Measurements from ENCODE around the gene GPR161. TPM values are rescaled to one million over a fixed set of nuclear protein-coding genes. Genes with fewer than 3 reads are reported as not detected.

Gene GPR161
- total RNA-seq, 2 donors from 2014 or later = 0.05 to 0.42 TPM

DNA sequence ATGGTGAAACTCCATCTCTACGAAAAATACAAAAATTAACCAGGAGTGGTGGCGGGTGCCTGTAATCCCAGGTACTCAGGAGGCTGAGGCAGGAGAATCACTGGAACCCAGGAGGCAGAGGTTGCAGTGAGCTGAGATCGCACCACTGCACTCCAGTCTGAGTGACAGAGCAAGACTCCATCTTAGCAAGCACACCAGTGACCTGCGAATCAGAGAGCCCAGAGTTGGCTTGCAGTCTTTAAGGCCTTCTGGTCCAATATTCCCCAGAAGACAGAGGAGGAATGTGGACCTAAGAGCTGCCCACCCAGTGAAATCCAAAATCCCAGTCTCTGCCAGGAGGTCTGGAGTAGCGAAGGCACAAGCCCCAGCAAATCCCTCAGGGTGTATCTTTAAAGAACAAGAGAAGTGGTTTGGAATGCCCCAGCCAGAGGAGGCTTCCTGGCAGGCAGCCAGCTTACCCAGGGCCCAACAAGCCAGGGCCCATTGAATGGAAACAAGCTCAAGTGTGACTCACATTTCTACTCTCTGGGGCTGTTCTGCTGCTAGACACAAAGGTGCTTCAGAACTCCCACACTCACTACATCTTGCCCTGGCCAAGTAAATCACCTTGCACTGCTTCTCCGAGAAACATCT, 23.9 kb downstream of the GPR161 start:
- ATAC-seq = no peak
- H3K27me3 Mint-ChIP-seq = peaks cover 2 to 4% of the 10 kb centered on the region in 2 donors
- H3K4me3 Mint-ChIP-seq = no peak overlapping the region
- H3K9me3 Mint-ChIP-seq = no peaks in the 10 kb centered on the region
- H3K27ac Mint-ChIP-seq = no peak overlapping the region
- no peaks in the 10 kb centered on the region for H3K36me3 Mint-ChIP-seq
- DNase-seq (ENCODE audit: low spot score) = no peak
- H3K4me1 Mint-ChIP-seq (ENCODE audit: low read depth in 2 of 2) = no peaks in the 10 kb centered on the region

DNA sequence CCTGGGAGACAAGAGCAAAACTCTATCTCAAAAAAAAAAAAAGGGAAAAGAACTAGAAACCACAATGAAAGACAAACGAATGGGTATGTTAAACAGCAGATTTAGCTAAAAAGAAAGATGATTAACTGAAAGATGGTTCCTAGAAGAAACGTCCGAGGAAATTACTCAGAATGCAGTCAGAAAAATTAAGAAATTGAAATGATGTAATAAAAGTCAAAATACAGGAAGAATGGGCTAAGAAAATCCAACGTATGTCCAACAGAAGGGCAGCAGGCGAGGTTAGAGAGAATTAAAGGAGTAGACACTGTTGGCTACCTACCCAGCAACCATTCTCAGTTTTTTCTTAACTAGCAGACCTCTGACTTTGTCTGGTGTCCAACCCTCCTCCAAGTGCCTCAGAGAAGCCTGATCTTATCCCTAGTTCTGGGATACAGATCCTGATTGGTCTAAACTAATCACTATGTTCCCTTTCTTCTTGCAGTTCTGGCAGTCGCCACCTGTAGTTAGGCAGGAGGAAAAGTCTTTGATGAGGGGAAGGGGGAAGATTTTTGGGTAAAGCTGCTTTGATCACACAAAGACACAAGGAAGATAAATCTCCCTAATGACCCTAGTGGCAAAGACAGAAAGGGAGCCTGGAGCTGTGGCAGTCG, 25.7 kb downstream of the GPR161 start:
- Mint-ChIP-seq H3K4me1 (ENCODE audit: low read depth in 2 of 2) (no peaks in the 10 kb centered on the region), H3K27ac (no peak overlapping the region), H3K4me3 (no peak overlapping the region), H3K9me3 (no peaks in the 10 kb centered on the region), H3K36me3 (no peaks in the 10 kb centered on the region), H3K27me3 (peaks cover 4 to 7% of the 10 kb centered on the region in 2 donors)
- DNase-seq (ENCODE audit: low spot score) (no peak), ATAC-seq (no peak)

DNA sequence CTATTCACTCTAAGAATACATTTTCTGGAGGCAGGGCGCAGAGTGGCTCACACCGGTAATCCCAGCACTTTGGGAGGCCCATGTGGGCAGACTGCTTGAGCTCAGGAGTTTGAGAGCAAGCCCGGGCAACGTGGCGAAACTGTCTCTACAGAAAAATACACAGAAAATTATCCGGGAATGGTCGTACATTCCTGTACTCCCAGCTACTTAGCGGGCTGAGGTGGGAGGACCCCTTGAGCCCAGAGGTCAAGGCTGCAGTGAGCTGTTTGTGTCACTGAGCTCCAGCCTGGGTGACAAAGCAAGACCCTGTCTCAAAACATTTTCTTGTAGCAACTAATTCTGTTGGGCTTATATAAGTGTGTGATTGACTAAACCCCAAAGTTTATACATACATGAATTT, 30.5 kb downstream of the GPR161 start:
- Mint-ChIP-seq H3K27me3 (peaks cover 4 to 15% of the 10 kb centered on the region in 2 donors), H3K4me1 (ENCODE audit: low read depth in 2 of 2) (no peaks in the 10 kb centered on the region)
- no peak for DNase-seq (ENCODE audit: low spot score)

DNA sequence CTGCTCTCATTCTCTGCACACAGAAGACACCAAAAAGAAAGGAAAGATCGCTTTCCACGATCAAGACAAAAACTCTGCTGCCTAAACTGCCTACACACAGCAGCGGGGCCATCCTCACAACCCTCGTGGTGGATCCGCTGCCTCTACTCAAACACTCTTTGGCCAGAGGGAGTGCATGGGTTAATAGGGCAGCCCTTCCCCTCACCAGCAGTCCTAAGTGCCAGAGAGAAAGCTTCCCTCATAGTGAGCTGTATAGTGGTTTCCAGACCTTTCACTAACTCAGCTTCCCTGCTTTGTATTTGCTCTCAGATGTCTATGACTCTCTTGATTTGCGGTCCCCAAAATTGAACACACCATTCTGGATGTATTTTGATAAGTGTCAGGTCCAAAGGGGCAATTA, 30.9 kb downstream of the GPR161 start:
- H3K36me3 Mint-ChIP-seq = no peaks in the 10 kb centered on the region
- H3K4me3 Mint-ChIP-seq = no peak overlapping the region
- H3K27ac Mint-ChIP-seq = no peak overlapping the region
- peaks cover 4 to 15% of the 10 kb centered on the region in 2 donors for H3K27me3 Mint-ChIP-seq
- H3K9me3 Mint-ChIP-seq = no peaks in the 10 kb centered on the region
- ATAC-seq = no peak
- H3K4me1 Mint-ChIP-seq (ENCODE audit: low read depth in 2 of 2) = no peaks in the 10 kb centered on the region
- no peak for DNase-seq (ENCODE audit: low spot score)

More for the DNA sequence above, 30.5 kb downstream of the GPR161 start:
- no peak overlapping the region for H3K4me3 Mint-ChIP-seq
- H3K9me3 Mint-ChIP-seq = no peaks in the 10 kb centered on the region
- H3K36me3 Mint-ChIP-seq = no peaks in the 10 kb centered on the region
- no peak for ATAC-seq
- H3K27ac Mint-ChIP-seq = no peak overlapping the region

DNA sequence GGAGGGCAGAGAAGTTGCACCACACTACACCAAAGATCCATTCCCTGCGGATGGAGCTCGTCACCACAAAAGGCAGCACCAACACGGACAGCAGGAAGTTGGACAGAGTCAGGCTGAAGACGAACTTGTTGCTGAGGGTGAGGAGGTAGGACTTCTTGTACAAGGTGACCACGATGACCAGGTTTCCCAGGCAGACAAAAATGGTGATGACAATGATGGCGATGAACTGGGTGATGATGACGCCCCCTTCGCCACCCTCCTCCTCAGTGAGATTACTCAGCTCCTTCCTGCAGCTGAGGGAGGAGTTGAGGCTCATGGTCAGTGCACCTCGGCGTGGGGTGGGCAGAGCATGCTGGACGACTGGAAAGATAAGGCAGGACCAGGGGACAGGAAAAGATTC, 32.2 kb downstream of the GPR161 start:
- H3K27me3 Mint-ChIP-seq = peaks cover 4 to 15% of the 10 kb centered on the region in 2 donors
- DNase-seq (ENCODE audit: low spot score) (no peak), ATAC-seq (no peak)
- no peak overlapping the region for H3K27ac Mint-ChIP-seq
- H3K9me3 Mint-ChIP-seq = no peaks in the 10 kb centered on the region
- no peak overlapping the region for H3K4me3 Mint-ChIP-seq
- no peaks in the 10 kb centered on the region for H3K4me1 Mint-ChIP-seq (ENCODE audit: low read depth in 2 of 2)
- H3K36me3 Mint-ChIP-seq = no peaks in the 10 kb centered on the region

DNA sequence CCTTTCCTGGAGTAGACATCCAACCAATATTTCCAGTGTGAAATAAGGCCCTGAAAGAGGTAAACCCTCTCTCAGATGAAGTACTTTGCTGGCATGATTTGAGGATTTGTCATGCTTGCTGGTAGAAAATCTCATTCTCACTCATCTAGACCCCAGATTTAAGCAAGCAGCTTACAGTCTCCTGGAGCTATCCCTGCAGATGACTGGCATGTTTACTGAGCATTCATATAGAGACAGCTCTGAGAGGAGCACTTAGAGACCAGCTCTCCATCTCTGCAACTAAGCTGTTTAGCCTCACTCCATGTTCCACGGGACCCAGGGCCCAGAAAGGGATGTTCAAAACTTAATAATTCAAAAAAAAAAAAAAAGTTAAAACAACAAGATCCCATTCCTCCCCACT, 34.2 kb downstream of the GPR161 start:
- Mint-ChIP-seq H3K27me3 (peaks cover 2 to 14% of the 10 kb centered on the region in 2 donors), H3K36me3 (no peaks in the 10 kb centered on the region), H3K4me1 (ENCODE audit: low read depth in 2 of 2) (no peaks in the 10 kb centered on the region), H3K9me3 (no peaks in the 10 kb centered on the region), H3K4me3 (no peak overlapping the region), H3K27ac (no peak overlapping the region)
- DNase-seq (ENCODE audit: low spot score) (no peak), ATAC-seq (no peak)

DNA sequence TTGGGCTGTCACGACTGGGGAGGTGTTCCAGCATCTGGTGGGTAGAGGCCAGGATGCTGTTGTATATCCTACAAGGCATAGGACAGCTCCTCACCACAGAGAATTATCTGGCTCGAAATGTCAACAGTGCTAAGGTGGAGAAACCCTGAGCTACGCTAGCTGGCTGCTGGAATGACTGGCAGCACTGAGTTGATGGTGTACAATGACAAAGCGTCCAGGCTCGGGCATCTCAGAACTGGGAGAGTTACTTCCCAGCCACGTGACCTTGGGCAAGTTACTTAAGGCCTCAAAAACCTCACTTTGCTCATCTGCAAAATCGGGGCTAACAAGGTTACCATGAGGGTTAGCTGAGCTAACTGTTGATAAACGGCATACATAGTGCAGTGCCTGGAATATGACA, 35.4 kb downstream of the GPR161 start:
- no peak overlapping the region for H3K27ac Mint-ChIP-seq
- H3K9me3 Mint-ChIP-seq = no peaks in the 10 kb centered on the region
- no peaks in the 10 kb centered on the region for H3K36me3 Mint-ChIP-seq
- no peak overlapping the region for H3K4me3 Mint-ChIP-seq
- ATAC-seq (no peak), DNase-seq (ENCODE audit: low spot score) (no peak)
- peaks cover 0 to 8% of the 10 kb centered on the region in 2 donors for H3K27me3 Mint-ChIP-seq
- H3K4me1 Mint-ChIP-seq (ENCODE audit: low read depth in 2 of 2) = no peaks in the 10 kb centered on the region

DNA sequence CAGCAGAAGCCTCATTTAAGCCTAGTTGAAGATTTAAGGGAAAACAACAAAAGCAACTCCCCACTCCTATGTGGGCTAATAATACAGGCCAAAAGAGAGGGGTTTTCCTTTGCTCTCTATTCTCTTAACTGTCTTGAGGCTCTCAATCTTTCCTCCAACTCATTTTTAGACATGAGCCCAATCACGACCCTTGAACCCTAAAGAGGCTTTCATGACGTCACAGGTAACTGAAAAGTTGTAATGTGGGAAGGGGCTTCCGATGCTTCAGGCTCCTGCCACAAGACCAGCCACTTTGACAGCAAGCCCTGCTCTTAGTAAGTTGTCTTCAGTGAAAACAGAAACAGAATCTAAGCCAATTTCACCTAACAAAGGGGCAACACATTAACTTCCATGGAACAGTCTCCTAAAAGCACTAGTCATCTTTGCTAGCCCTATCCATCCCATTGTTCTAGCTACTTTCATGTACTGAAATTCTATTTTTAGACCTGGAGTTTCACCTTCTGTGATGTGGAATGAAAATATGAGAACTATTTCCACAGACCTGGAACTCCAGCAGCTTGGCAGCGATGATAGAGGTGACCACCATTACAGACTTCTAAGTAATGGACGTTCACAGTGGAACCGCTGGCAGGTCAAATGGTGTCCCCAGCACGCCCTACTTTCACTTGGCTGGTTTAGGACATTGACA, 36.3 kb downstream of the GPR161 start:
- Mint-ChIP-seq H3K4me1 (ENCODE audit: low read depth in 2 of 2) (no peaks in the 10 kb centered on the region), H3K4me3 (no peak overlapping the region), H3K27ac (no peak overlapping the region), H3K9me3 (no peaks in the 10 kb centered on the region), H3K36me3 (no peaks in the 10 kb centered on the region), H3K27me3 (peaks cover 0 to 8% of the 10 kb centered on the region in 2 donors)
- ATAC-seq = no peak
- DNase-seq (ENCODE audit: low spot score) = no peak

DNA sequence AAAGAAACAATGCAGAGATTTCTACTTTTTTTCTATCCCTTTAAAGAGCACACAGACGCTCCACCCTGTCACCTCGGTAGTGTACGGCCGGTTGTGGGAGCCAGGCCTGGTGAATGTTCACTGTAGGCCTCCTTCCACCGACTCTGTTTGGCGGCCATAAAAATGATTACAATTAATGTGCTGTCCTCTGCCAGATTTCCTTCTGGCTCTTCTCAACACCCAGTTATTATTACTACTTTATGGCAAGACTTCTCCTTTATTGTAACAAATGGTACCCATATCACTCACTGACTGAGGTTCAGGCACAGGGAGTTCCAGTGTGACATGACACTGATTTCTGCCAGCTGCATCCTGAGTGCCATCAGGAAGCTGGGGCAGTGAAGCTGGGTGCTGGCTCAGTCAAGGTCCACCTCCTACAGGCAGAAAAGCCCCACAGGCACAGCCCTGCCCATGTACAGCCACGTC, 37.4 kb downstream of the GPR161 start:
- H3K27ac Mint-ChIP-seq = no peak overlapping the region
- H3K4me1 Mint-ChIP-seq (ENCODE audit: low read depth in 2 of 2) = no peaks in the 10 kb centered on the region
- no peaks in the 10 kb centered on the region for H3K9me3 Mint-ChIP-seq
- H3K36me3 Mint-ChIP-seq = no peaks in the 10 kb centered on the region
- DNase-seq (ENCODE audit: low spot score) (no peak), ATAC-seq (no peak)
- peaks cover 2 to 19% of the 10 kb centered on the region in 2 donors for H3K27me3 Mint-ChIP-seq
- H3K4me3 Mint-ChIP-seq = no peak overlapping the region

DNA sequence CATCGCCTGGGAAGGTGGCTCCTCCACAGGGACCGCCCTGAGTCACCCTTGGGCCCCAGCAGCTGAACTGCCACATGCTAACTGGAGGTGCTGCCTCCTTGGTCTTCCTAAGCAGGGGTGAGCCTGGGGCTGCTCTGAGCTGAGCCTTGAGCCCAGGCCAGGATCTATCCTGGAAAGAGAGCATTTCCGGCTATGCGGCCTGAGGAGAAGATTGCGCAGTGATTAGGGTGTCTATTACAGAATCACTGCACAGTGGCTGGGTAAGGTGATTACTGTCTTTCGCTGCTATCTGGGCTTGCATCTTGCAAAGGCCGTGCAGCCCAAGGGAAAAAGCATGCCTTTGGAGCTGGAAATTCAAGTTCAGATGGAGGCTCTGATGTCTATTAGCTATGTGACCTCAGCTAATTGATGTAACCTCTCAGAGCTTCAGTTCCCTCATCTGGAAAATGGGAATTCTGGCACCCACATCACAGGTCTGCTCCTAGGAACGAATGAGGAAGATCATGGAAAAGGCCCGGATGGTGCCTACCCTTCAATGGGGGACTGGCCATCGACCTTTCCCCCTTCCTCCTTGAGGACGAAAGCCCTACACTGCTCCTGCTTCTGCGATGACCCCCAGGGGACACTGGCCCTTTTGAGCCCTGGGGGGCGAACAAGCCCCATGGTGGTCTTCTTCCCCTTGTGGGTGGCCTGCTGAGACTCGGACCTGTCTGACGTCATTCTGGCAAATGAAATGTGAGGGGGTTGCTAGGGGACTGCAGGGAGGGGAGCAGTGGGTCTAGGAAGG, 38.0 kb downstream of the GPR161 start:
- no peaks in the 10 kb centered on the region for H3K9me3 Mint-ChIP-seq
- H3K4me1 Mint-ChIP-seq (ENCODE audit: low read depth in 2 of 2) = no peaks in the 10 kb centered on the region
- no peak for DNase-seq (ENCODE audit: low spot score)
- H3K36me3 Mint-ChIP-seq = no peaks in the 10 kb centered on the region
- H3K27me3 Mint-ChIP-seq = peaks cover 6 to 18% of the 10 kb centered on the region in 2 donors
- no peak overlapping the region for H3K4me3 Mint-ChIP-seq
- ATAC-seq = peak; percentile 13 to 34
- no peak overlapping the region for H3K27ac Mint-ChIP-seq

DNA sequence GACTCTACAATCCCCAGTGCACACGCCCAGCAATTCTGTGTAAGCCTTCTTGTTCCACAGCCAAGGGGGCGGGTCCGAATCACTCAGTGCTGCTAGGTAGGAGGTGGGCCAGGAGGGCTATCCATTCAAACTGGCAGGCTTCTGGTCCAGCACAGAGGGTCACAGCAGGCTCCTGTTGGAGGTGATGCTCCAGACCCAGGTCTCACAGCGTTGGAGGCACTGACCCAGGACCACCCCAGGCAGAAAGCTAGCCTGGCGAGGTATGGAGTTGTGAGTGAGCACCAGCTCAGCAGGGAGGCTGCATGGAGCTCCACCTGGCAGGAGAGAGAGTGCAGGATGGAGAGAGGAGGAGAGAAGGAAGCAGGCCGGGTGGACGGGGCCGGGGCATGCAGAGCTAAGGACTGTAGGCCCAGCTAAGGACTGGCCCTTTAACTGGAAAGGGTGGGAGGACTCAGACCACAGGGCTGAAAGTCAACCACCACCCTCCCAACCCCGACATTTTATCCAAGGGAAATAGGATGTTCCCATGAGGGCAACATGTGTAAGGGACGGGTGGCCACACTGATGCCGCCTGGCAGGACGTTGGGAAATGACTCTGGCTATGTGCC, 38.7 kb downstream of the GPR161 start:
- H3K27ac Mint-ChIP-seq = no peak overlapping the region
- H3K27me3 Mint-ChIP-seq = peaks cover 6 to 12% of the 10 kb centered on the region in 2 donors
- ATAC-seq (peak; percentile 5 to 37), DNase-seq (ENCODE audit: low spot score) (no peak)
- no peaks in the 10 kb centered on the region for H3K36me3 Mint-ChIP-seq
- no peaks in the 10 kb centered on the region for H3K4me1 Mint-ChIP-seq (ENCODE audit: low read depth in 2 of 2)
- no peaks in the 10 kb centered on the region for H3K9me3 Mint-ChIP-seq
- H3K4me3 Mint-ChIP-seq = no peak overlapping the region

DNA sequence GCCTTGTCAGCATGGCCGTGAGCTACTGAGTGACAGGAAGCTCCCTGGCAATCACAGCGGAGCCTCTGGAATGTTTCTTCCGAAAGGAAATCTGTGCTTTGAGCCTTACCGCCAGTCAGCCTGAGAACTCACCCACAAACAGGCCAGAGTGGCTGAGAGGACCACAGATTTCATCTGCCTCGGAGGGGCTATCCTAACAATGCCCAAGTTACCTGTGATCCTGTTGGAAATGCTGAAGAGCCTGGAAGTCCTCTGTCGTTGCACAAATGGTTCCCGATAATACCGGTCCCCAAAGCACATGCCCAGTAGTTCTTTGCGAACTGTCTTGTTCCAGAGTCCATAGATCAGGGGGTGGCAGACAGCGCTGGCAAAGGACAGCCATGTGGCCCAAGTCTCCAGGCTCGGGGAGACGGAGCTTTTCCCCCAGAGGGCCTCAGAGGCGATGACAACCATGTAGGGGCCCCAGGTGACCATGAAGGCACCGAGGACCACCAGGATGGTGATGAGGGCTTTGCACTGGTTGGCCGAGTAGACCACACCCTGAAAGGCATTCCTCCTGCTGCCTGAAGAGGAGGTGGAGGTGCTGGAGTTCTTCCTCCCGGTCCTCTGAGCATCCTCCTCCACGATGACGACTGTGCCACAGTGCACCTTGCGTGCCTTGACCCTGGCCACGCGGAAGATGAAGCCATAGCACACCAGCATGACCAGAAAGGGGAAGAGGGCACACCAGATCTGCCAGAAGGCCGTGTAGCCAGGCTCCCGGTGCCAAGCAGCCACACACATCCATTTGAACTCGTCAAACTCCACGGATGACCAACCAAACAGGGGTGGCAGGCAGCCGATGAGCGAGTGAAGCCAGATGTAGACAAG, 40.2 kb downstream of the GPR161 start:
- ATAC-seq (no peak), DNase-seq (ENCODE audit: low spot score) (no peak)
- Mint-ChIP-seq H3K4me3 (no peak overlapping the region), H3K27me3 (peaks cover 6 to 12% of the 10 kb centered on the region in 2 donors), H3K27ac (no peak overlapping the region), H3K4me1 (ENCODE audit: low read depth in 2 of 2) (no peaks in the 10 kb centered on the region), H3K9me3 (no peaks in the 10 kb centered on the region), H3K36me3 (no peaks in the 10 kb centered on the region)

DNA sequence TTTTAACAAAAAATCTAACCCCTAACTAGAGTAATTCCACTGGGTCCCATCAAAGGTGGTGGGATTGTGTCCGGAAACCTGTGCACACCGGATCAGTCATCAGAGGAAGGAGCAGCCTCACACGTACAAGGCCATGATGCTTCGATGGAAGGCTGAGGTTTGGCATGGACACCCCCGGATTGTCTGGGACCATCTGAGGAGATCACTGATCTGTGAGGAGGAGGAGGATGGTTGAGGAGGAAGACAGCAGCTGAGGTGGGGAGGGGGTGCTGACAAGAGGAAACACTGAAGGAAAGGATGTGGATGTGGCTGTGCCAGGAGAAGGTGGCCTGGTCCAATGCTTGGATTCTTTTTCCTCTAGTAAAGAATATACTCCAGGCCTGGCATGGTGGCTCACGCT, 41.3 kb downstream of the GPR161 start:
- H3K9me3 Mint-ChIP-seq = no peaks in the 10 kb centered on the region
- no peak overlapping the region for H3K4me3 Mint-ChIP-seq

More for the DNA sequence above, 41.3 kb downstream of the GPR161 start:
- no peak overlapping the region for H3K27ac Mint-ChIP-seq
- H3K4me1 Mint-ChIP-seq (ENCODE audit: low read depth in 2 of 2) = no peaks in the 10 kb centered on the region
- H3K36me3 Mint-ChIP-seq = no peaks in the 10 kb centered on the region
- DNase-seq (ENCODE audit: low spot score) (no peak), ATAC-seq (no peak)
- H3K27me3 Mint-ChIP-seq = peaks cover 6 to 12% of the 10 kb centered on the region in 2 donors

Data from natural killer cell treated with Interleukin-12 subunit alpha and Interleukin-12 subunit beta and Interleukin-15 and Interleukin-18, amount 100 ng/mL, for 72 hours (primary cell).